Hepatocyte (in vitro differentiated cells): Measurements from ENCODE around the gene ENPP1.

ENCODE experiments used
- EZH2phosphoT487 ChIP-seq: fragments of 200-600 bp; sonication (generic); IDR thresholded peaks from one replicate; pipeline ENCODE4 v1.6.1; 2018; ENCODE audit warnings: antibody characterized with exemption, mild to moderate bottlenecking, low read depth, moderate library complexity; ENCODE audit not compliant: unreplicated experiment, severe bottlenecking
- TF ChIP-seq, protein P1 (sequence below): fragments of 200-600 bp; sonication (generic); IDR thresholded peaks from 2 replicates; pipeline ENCODE4 v1.5.1; 2016; ENCODE audit warnings: antibody characterized with exemption, mild to moderate bottlenecking; ENCODE audit not compliant: poor library complexity

DNA sequence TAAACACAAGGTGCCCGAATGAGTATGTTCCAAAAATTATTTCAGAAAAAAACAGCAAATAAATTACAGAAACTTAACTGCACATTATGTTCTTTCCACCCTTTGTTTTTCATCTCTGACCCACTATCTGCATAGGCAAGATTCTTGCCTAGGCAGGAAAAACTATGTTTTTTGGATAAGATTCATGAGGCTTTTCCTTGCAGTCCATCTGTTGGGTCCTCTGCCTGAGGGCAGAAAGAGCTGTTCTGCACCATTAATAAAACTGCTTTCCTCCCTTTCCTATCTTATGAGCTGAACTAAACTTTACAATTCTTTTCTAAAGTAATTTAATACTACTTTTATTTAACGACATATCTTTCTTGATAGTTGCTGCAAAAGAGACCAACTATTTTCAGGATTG, 21.1 kb downstream of the ENPP1 start:
- TF ChIP-seq, protein P1, sequence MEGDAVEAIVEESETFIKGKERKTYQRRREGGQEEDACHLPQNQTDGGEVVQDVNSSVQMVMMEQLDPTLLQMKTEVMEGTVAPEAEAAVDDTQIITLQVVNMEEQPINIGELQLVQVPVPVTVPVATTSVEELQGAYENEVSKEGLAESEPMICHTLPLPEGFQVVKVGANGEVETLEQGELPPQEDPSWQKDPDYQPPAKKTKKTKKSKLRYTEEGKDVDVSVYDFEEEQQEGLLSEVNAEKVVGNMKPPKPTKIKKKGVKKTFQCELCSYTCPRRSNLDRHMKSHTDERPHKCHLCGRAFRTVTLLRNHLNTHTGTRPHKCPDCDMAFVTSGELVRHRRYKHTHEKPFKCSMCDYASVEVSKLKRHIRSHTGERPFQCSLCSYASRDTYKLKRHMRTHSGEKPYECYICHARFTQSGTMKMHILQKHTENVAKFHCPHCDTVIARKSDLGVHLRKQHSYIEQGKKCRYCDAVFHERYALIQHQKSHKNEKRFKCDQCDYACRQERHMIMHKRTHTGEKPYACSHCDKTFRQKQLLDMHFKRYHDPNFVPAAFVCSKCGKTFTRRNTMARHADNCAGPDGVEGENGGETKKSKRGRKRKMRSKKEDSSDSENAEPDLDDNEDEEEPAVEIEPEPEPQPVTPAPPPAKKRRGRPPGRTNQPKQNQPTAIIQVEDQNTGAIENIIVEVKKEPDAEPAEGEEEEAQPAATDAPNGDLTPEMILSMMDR = no peak
- no peak for TF ChIP-seq EZH2phosphoT487
